Stomach (tissue), 9 donors: ENCODE data around the gene DISP3. TPM values are rescaled to one million over a fixed set of nuclear protein-coding genes. Genes with fewer than 3 reads are reported as not detected.

Source experiments
- DNase-seq, 2 donors: peaks; one replicate each; pipeline versions ENCODE4 v3.0.0 to v3.0.0-alpha.2; 2013 to 2019
- H3K27ac ChIP-seq, 5 donors: fragments of 200-600 bp in 4 of 5; sonication (generic) in 4 of 5; one replicate each; pipeline ENCODE4 v1.5.1; 2013 to 2019; ENCODE audit warnings: mild to moderate bottlenecking in 1 of 5, moderate library complexity in 1 of 5
- H3K27me3 ChIP-seq, 3 donors: fragments of 200-600 bp; sonication (generic); one replicate each; pipeline ENCODE4 v1.5.1; 2017 to 2019; ENCODE audit warnings: mixed run types in 1 of 3
- H3K36me3 ChIP-seq, 4 donors: fragments of 200-600 bp; sonication (generic); 1 replicate in 3 of 4; 2 replicates in 1 of 4; pipeline ENCODE4 v1.5.1; 2016 to 2019
- H3K4me1 ChIP-seq, 4 donors: fragments of 200-600 bp; sonication (generic); one replicate each; pipeline ENCODE4 v1.5.1; 2016 to 2019
- H3K4me3 ChIP-seq, 4 donors: fragments of 200-600 bp; sonication (generic) in 3 of 4; one replicate each; pipeline ENCODE4 v1.5.1; 2016 to 2019; ENCODE audit warnings: mild to moderate bottlenecking in 1 of 4
- H3K9me3 ChIP-seq, 4 donors: fragments of 200-600 bp; sonication (generic); one replicate each; pipeline ENCODE4 v1.5.1; 2016 to 2019
- CTCF ChIP-seq, 7 experiments: fragments of 450-650 bp in 4 of 7; fragments of 200-600 bp in 3 of 7; sonication (generic) in 3 of 7; IDR thresholded peaks; one replicate each; pipeline ENCODE4 v1.5.1; 2016 to 2019; ENCODE audit warnings: antibody characterized with exemption in 7 of 7, control low read depth in 2 of 7, mild to moderate bottlenecking in 1 of 7
- EP300 ChIP-seq: sonication (generic); formaldehyde crosslinking; IDR thresholded peaks from one replicate; pipeline ENCODE4 v1.6.1; 2017; ENCODE audit warnings: antibody characterized with exemption
- POLR2A ChIP-seq, 4 donors: fragments of 450-650 bp; IDR thresholded peaks; one replicate each; pipeline ENCODE4 v1.6.1; 2016; ENCODE audit warnings: antibody characterized with exemption in 4 of 4, control low read depth in 2 of 4, mild to moderate bottlenecking in 1 of 4, moderate library complexity in 1 of 4
- POLR2AphosphoS5 ChIP-seq, 3 donors: sonication (generic); formaldehyde crosslinking; IDR thresholded peaks; one replicate each; pipeline ENCODE4 v1.6.1; 2016; ENCODE audit warnings: antibody characterized with exemption in 3 of 3
- whole genome bisulfite sequencing, 5 donors: extraction: QIAGEN DNeasy Blood & Tissue Kit in 3 of 5; methylation state at CpG; one replicate each; pipeline versions ENCODE4 v1.1.5 to v1.1.7; 2013 to 2018; 5-methylcytosine and 5-hydroxymethylcytosine counted together
- intact Hi-C: fragments of 100-400 bp; cut with DNase I; formaldehyde crosslinking; loops from one replicate; pipeline ENCODE4 v1.15.1; 2023; ENCODE audit warnings: low total_unique reads
- polyA plus RNA-seq, 3 donors: library from polyadenylated mRNA; stranded (reverse); fragments of 200-250 nt; gene quantifications; one replicate each; pipeline ENCODE4 v1.2.3, GENCODE V29; 2013
- total RNA-seq, 5 donors: library from RNA; depleted of rRNA; stranded (reverse); fragments of >200 nt; gene quantifications; one replicate each; pipeline versions ENCODE4 v1.1.0 to v1.2.3, GENCODE V29; 2014 to 2016
- donor health status: healthy with polysubstance abuse.
- donor health status: Bipolar disorder and iron deficiency.
- donor health status: healthy.

The DISP3 gene
- total and polyA plus RNA-seq, 8 donors, result 0.08 to 0.45 TPM; not detected in 6

GRCh38 chr1:11461531-11462137 lies 17.3 kb upstream of the DISP3 start:
- H3K36me3 ChIP-seq, result no peaks in the 10 kb centered on the region
- no peak for DNase-seq
- intact Hi-C loops, result no loop called here
- no peak overlapping the region for H3K27ac ChIP-seq
- no peak for TF ChIP-seq POLR2A (IDR thresholded peaks at IDR 0.05)
- no peak for TF ChIP-seq EP300
- TF ChIP-seq CTCF (IDR thresholded peaks at IDR 0.05), result no peak
- TF ChIP-seq POLR2AphosphoS5 (IDR thresholded peaks at IDR 0.05), result no peak
- peaks cover 0 to 90% (median 7%) of the 10 kb centered on the region in 3 donors for H3K27me3 ChIP-seq
- no peak overlapping the region for H3K4me3 ChIP-seq
- 59 to 73% (median 70%) methylated on average over 9 of the region's 9 CpGs for WGBS, 5 donors
- no peaks in the 10 kb centered on the region for H3K9me3 ChIP-seq
- H3K4me1 ChIP-seq, result peaks cover 0 to 8% (median 0%) of the 10 kb centered on the region in 4 donors

- H3K36me3 ChIP-seq, result no peaks in the 10 kb centered on the region
- peaks cover 0 to 83% (median 7%) of the 10 kb centered on the region in 3 donors for H3K27me3 ChIP-seq
- no peak for DNase-seq
- intact Hi-C loops, result no loop called here
- WGBS, 5 donors, result 54 to 64% (median 63%) methylated on average over 19 of the region's 19 CpGs
- no peaks in the 10 kb centered on the region for H3K9me3 ChIP-seq
- no peak overlapping the region for H3K27ac ChIP-seq
- H3K4me3 ChIP-seq, result no peak overlapping the region
- H3K4me1 ChIP-seq, result peaks cover 0 to 8% (median 0%) of the 10 kb centered on the region in 4 donors
- no peak for TF ChIP-seq EP300
- TF ChIP-seq POLR2AphosphoS5 (IDR thresholded peaks at IDR 0.05), result no peak
- no peak for TF ChIP-seq POLR2A (IDR thresholded peaks at IDR 0.05)
- no peak for TF ChIP-seq CTCF (IDR thresholded peaks at IDR 0.05)
Observed at GRCh38 chr1:11462224-11462923, 16.6 kb upstream of the DISP3 start.

GRCh38 chr1:11463177-11463576 lies 15.8 kb upstream of the DISP3 start:
- H3K4me1 ChIP-seq, result peaks cover 0 to 8% (median 0%) of the 10 kb centered on the region in 4 donors
- no peak overlapping the region for H3K27ac ChIP-seq
- H3K36me3 ChIP-seq, result no peaks in the 10 kb centered on the region
- H3K9me3 ChIP-seq, result no peaks in the 10 kb centered on the region
- peak in 1 of 2 donors; percentile 27 for DNase-seq
- intact Hi-C loops, result no loop called here
- no peak overlapping the region for H3K4me3 ChIP-seq
- whole genome bisulfite sequencing, 5 donors, result 18 to 63% (median 44%) methylated on average over 4 of the region's 4 CpGs
- TF ChIP-seq POLR2AphosphoS5 (IDR thresholded peaks at IDR 0.05), result no peak
- no peak for TF ChIP-seq EP300
- no peak for TF ChIP-seq POLR2A (IDR thresholded peaks at IDR 0.05)
- no peak for TF ChIP-seq CTCF (IDR thresholded peaks at IDR 0.05)
- peaks cover 0 to 78% (median 7%) of the 10 kb centered on the region in 3 donors for H3K27me3 ChIP-seq

- H3K4me1 ChIP-seq, result no peaks in the 10 kb centered on the region
- peaks cover 0 to 72% (median 4%) of the 10 kb centered on the region in 3 donors for H3K27me3 ChIP-seq
- DNase-seq, result no peak
- no peaks in the 10 kb centered on the region for H3K9me3 ChIP-seq
- no peaks in the 10 kb centered on the region for H3K36me3 ChIP-seq
- intact Hi-C loops, result no loop called here
- no peak overlapping the region for H3K27ac ChIP-seq
- no peak overlapping the region for H3K4me3 ChIP-seq
- WGBS, 5 donors, result 81 to 93% (median 87%) methylated on average over 6 of the region's 6 CpGs
- TF ChIP-seq EP300, result no peak
- TF ChIP-seq POLR2AphosphoS5 (IDR thresholded peaks at IDR 0.05), result no peak
- TF ChIP-seq POLR2A (IDR thresholded peaks at IDR 0.05), result no peak
- no peak for TF ChIP-seq CTCF (IDR thresholded peaks at IDR 0.05)
Observed at GRCh38 chr1:11465307-11465706, 13.6 kb upstream of the DISP3 start.
